ENCODE measurements around the gene SOBP.
"Not testable (repeated sequence)": the region's sequence is repeated elsewhere in the genome, so short reads cannot be mapped to it uniquely, and the experiment has no call there.

The SOBP gene

DNA sequence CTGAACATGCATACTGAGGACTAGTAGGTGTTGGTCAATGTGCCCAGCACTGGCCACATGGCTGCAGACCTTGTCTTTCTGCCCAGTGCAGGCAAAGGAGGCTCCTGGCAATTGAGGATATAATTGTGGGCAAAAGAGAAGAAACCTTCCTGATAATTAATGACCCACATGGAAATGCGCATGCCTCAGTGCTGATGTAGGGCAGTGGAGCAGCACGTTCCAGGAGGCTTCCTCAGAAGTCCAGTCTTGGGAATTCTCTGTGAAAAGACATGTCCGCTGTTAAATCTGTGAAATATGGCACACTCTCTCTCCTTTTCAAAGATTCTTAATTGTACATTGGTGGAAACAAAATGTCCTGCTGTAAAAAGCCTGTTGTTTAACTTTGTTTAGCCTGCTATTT lies 34.7 kb downstream of the SOBP start:
- DNase-seq = no peak

DNA sequence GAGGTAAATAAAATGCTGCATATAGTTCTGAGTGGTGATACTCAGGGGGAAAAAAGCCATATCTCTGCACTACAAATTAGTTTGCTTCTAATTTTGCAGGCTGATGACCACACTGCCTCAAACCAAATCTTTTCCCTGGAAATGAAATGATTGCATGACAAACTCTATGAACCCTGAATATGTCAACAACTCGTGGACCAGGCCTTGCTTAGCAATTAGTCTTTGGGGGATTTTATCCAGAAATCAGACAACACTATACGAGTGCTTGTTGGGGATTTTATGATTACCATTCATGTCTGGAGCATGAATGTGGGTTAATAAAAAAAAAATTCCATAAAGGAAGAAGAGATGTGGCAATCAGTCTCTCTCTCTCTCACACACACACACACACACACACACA lies 42.0 kb downstream of the SOBP start:
- no peak for DNase-seq

DNA sequence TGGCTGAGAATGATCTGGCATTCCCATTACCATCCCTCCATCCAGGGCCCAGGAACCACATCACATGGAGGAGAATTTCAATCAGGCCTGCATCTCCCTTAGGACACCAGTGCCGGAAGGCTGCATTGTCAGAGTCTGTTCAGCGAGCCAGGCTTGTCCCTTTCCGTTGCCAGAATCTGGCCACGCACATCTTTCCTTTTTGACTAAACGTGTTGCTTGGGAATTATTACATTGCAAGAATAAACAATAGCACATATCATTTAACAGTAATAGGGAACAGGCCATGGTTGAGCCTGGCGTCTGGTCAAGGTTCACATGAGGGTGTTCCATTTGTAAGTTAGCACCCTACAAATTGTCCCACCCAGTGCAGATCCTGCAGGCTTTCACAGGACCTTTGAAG lies 42.8 kb downstream of the SOBP start:
- no peak for DNase-seq

DNA sequence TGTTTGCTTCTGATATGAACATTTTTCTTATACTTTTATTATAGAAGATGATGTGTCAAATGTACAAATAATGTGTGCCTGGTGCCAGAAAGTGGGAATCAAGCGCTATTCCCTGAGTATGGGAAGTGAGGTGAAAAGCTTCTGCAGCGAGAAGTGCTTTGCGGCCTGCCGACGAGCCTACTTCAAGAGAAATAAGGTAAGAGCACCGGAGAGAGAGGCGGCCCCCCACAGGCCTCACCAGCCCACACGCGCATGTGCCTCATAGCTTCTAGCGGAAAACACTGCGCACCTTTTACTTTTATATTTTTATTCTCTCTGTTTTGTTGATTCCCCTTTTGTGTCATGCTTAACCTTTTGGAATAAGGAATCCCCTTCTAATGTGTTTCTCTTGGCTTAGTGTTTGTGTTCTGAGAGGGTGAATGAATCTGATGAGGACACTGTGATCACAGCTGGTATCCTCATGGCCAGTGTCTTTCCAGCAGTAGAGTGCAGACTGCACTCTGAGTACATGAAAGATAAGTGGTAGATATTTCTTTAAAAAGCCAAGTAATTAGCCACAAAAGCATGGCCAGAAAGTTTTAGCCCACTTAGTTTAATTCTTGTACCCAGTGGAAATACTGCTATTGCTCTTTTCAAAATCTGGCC lies 43.6 kb downstream of the SOBP start:
- no peak for DNase-seq

DNA sequence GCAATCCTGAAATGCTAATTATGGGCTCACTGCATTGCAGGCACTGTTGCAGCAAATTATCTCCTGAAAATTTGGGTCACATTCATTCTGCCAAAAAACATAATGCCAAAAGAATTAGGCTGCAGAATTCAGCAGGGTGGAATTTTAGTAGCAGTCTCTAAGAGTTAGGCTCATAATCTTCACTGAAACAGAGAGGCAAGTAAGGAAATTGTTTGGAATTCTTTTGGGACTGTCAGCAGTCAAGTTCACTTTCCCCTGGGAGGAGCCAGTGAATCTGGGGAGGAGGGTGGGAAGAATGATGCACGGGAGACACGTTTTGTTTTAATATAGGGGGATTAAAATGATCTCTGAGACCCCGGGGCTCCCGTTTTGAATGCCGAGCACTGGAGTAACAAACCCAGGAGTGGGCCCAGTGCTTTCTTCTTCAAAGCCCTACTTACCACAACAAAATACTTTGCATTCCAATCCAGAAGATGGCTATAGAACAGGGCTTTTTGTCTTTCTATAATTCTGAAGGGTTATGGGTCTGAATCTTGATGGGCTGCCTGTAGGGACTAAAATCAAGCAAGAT lies 44.7 kb downstream of the SOBP start:
- DNase-seq = no peak

DNA sequence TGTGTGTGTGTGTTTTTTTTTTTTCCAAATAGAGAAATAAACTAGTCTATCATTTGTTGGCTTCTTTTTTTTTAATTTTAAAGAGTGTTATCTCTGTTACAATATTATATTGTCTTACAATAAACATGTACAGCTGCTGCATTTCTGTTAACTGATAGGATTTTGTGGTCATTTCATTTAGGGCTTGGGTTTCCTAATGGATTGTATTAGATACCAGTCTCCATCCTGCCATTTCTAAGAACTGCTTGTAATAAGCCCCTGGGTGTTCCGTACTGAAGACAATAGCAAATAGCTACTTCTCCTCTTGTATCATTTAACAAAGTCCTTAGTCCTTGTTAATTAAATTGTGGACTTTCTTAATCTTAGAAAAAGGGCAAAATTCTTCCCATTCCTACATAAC lies 45.7 kb downstream of the SOBP start:
- no peak for DNase-seq

DNA sequence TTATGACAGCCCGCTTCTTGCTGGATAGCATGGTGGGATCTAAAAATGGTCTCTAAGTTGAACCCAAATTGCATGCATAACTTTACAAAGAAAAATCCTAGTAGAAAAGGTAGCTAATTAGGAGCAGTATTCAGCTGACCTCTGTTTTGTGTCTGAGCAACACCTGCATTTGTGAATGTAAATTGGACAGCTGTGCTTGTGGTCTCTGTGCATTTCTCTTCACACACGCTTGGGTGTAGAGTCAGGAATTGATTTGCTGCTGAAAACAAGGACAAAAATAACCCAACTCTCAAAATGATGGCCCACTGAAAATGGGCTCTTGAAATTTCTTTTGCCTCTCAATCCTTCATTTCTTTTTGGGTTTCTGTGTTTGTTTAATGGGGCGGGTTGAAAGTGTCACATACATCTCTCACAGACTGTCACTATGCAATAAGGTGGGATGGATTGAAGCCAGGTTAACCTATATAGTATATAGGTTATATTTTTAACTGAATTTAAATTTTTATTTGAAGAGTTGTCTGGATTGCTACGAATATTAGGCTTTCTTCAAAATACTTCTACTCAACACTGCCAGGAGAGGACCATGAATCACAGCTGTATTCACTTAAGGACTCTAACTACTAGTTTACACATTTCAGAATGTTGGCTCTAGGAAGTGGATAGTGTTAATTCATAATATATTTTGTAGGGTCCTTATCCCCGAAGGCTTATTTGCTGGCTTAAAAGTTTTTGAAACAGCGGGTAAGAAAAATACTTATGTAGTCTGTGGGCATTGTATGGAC lies 46.5 kb downstream of the SOBP start:
- DNase-seq = no peak

DNA sequence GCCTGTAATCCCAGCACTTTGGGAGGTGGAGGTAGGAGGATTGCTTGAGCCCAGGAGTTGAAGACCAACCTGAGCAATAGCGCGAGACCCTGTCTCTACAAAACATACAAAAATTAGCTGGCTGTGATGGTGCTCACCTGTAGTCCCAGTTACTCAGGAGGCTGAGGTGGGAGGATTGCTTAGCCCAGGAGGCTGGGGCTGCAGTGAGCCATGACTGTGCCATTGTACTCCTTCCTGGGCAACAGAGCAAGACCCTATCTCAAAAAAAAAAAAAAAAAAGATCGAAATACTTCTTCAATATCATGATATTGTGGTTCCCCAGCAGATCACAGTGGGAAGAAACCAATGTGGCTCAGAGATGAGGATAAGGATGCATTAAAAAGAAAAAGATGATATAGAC lies 47.6 kb downstream of the SOBP start:
- no peak for DNase-seq

DNA sequence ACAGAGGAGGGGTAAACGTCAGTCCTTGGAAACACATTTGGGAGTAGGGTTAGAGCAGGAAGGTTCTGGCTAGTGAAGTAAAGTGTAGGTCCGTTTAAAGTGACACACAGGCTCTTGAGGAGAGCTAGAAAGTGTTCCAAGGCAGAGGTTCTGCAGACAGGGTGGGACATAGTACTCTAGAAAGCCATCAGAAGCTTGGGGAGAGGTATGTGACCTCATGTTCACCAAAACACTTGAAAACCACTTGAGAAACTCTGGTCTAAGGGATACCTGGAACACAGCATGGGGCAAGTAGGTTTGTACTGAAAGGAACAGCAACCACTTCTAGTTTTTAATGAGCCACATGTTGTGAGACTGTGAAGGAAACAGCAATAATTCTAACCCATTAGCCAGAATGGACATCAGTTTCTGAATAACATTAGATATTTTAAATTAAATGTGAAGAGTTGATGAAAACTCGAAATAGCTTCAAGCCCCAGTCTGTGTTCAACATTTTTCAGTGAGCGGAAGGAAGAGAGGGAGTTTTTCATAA lies 49.0 kb downstream of the SOBP start:
- DNase-seq = no peak

DNA sequence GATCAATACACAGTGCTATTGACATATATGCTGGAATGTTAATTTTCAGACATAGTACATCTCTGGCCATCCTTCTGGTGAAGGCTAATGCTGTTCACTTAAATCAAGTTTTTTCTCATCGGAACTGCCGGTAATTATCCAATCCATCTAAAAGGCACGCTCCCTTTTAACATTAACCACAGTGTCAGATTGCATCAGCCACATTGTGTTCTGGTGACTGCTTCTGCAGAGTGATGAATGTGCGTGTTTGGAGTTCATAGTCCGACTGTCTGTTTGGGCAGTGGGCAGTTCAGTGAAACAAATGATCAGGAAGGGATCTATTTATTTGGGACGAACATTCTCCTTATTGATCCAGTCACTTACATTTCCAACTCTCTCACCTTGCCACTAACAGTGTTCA lies 49.5 kb downstream of the SOBP start:
- no peak for DNase-seq

DNA sequence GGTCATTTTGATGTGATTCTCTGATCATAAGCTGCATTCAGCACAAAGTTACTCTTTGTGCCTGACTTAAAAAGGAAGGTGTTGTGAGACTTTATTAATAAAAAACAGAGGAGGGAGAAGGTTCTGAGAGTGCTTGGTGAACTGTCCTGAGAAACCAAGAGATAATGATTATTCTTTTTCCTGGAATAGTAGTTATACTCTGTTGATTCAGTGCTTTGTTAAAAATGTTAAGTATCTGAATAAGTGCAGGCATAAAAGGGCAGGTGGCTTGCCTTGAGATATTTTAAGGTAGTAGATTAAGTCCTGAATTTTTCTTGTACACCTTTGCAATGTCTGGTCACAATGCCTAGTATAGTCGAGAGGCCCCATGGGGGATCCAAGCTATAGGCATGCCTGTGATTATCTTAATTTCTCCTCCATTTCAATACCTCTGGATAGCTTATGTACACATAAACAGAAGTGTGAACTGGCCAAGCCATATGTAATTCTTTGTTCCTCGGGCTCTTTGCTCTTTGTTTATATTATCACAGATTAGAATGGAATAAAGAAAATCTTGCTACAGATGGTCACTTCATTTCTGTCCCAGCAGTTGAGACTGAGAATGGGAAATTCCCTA lies 50.0 kb downstream of the SOBP start:
- no peak for DNase-seq

DNA sequence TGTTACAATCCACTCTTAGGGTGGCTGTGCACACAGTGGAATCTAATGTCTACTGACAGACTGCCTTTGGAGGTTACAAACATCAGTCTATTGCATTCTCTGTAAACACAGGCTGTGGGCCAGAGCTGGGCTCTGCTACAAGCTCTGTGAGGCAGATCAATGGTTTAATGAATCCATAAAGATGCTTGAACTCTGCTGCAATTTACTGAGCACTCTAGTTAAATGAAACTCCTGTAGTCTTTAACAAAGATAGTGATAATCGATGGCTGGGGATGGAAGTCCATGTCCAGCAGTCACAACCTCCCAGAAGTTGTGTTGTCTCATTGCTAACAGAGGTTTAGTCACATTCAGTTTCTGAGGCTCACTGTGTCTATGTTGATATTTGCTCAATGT lies 50.5 kb downstream of the SOBP start:
- DNase-seq = no peak

DNA sequence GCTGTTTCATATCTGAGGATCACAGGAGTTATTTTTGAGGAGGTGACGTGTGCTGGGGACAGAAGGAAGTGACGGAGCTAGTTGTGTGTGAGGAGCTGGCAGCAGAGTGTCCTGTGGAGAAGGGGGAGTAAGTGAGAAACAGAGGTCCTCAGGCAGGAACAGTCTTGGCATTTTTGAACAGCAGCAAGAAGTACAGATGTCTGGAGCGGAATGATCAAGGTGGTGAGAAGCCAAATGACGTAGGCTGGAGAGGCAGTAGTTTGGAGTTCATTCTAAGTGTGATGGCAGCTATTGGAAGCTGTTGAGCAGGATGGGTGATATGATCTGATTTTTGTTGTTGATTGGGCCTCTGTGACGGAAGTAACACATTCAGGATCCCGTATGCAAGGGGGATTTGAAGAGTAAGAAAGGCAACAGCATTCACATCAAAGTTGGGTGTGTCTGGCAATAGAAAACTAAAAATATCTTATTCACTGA lies 52.3 kb downstream of the SOBP start:
- DNase-seq = no peak

DNA sequence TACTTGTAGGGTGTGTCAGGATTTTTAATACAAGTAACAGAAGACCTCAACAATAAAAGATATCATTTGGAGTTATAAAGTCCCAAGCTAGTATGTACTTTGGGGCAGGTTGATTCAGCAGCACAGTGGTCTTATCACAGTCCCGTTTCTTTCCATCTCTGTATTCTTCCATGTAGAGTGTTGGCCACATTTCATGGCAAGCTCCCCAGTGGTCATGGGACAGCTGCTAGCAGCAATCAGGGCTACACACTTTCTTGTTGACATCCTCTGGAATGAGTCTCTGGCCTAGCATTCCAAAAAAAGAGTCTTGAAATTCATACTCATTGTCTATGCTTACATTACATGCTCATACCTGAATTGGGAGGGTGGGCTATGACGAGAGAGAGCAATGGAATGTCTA lies 53.2 kb downstream of the SOBP start:
- no peak for DNase-seq

DNA sequence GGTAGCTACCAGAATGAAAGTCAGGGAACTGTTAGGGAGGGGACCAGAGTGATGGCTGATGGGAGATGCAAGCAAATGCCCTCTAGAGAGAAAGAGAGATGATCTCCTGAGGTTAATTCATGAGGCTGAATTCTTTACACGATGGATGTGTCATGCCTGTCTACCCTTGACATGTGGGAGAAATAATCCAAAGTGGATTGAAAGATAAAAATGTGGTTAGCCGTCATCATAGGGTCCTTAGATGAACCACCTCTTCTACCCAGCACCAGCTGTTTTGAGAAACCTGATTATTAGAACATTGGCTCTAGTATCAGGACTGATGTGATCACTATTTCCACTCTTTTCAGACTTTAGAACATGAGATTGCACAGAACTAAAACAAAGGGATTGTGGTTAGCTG lies 53.6 kb downstream of the SOBP start:
- no peak for DNase-seq

DNA sequence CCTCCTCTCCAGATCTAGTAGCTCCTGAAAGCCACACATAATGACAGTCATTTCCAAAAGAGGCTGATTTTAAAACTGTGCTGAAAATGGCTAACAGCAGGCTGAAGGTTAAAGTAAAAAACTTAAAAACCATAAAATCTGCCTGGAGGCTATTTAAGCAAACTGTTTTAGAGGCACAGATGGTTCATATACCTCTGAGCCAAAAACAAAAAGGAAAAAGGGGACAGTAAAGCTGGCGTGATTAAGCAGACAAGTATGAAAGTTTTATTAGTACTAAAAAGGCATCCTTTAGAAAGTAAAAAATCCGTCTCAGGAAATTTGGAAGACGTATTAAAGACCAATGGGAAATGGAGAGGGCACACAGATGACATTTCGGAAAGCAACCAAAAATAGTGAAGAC lies 55.8 kb downstream of the SOBP start:
- DNase-seq = no peak

DNA sequence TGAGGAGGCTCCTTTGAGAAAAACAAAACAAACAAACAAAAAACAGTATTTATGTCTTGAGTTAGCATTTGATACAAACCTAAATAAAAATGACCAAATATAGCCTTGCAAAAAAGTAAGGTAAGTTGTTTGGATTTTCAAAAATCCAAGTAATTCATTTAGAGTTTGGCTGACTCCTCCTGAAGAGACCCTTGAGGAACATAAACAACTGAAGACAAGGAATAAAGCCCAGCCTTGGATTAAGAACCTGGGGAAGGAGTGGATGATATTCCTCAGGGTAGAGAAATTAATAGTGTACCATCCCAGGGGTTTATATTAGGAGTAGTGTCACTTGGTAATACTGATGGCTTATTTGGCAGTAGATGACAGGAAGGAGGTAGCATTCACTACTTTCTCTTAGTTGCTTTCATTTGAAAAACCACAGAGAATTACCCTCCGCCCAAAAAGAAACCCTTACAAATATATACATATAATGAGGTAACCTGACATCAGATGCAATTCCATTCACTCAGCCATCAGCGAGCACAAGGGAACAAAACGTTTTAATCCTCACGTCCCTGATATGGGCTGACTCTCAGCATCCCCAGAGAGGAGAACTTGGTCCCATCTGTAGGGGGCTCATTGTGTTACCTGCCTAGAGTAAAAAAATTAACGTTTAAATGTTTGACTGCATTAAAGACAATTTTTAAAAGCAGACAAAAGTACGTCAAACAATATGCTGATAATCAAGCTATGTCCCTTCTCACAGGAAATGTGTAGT lies 57.0 kb downstream of the SOBP start:
- no peak for DNase-seq

DNA sequence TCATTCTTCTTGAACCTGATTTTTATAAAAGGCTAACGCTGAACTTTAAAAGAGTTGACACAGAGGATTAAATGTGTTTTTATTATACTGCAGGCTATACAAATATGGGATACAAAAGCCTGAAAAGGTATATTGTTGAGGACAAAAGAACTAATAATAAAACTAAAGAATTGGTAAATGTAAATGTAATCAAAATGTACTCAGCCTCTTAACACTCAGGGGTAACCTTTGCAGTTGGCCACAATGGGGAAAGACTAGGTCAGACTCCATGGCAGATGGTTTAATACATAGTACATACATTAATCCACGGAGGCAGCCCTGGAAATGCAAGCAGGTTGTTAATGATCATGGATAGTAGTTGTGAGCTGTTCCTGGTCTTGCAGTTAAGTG lies 57.5 kb downstream of the SOBP start:
- no peak for DNase-seq

DNA sequence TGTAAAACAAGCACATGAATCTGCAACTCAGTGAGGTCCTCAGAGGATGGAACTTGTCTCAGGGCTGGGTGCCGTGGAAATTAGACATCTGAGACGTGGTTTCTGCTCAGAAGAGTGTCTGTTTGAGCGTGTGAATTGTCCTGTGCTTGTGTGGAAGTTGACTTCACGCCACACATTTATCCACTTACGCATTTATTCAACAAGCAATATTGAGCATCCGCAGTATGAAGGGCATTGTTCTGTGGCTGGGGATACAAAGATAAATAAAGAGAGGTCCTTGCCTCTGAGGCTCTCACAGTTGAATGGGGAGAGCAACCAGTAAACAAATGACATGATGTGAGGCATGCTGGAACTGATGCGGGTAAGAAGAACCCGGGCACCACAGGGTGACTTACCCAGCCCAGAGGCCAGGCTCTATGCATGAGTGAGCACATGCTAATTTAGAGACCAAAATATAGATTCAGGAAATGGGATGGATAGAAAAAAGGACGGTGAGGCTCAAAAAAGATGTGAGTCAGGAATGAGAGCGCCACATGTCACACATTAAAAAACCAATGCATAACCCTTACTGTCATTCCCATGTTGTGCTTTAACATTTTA lies 60.4 kb downstream of the SOBP start:
- DNase-seq = no peak

DNA sequence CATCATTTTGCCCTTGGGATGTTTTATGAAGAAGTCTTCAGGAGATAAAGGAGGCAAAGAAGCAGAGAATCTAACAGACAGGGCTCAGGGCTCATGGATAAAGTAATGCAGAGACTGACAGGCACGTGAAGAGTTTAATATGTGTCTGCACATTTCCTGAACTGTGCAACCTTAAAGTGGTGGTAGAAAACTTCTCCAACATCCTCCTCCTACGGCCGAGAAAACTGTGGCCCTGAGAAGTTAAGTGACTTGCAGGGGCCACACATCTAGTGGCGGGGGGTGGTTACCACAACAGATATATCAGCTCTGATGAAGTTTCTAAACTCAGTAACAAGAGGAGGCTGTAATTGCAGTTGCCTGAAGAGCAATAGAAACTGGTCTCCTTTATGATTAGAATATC lies 61.0 kb downstream of the SOBP start:
- no peak for DNase-seq

DNA sequence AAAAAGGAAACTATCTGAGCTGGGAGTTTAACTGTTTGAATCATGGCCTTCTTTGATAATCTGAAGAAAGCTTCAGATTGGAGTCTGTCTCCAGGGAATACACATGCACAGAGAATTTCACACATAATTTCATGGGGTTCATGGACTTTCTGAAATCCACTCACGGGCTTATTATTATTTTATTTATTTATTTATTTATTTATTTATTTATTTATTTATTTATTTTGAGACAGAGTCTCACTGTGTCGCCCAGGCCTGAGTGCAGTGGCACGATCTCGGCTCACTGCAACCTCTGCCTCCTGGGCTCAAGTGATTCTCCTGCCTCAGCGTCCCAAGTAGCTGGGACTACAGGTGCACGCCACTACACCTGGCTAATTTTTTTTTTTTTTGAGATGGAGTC lies 63.2 kb downstream of the SOBP start:
- not testable (repeated sequence) for DNase-seq

DNA sequence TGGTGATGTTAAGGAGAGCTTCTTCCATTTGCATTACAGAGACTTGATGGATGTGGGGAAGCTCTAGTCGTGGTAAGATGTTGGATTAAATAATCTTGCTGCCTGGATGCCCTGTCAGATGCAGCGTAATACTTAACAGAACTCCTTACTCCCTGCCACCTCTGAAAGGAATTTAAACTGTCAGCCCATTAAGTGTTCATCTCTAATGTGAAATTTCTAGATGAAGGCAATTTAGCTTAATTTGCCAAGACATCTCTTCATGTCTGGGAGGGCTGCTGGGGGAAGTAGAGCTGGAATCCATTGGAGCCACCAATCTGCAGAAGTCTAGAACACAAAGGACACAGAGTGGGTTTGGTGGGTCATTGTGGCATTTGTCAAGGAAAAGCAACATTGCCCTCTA lies 64.4 kb downstream of the SOBP start:
- DNase-seq = no peak

DNA sequence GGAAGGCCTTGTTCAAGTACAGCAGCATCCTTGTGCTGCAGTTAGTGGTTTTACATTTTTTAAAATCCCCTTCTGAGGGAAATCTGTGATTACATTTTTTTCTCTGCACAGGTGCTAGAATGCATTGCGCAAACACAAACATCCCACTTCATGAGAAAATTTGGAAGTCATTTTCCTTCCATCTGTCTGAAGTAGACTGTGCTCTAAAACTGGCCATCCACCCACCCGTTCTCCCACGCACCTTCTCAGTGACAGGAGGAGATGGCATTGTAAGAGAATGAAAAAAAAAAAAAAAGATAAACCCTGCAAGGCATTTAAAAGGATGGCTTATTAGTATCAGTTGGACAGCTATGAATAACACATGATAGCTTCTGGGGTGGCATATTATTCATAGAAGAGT lies 65.0 kb downstream of the SOBP start:
- no peak for DNase-seq
